GM21360 (cell line): Measurements from ENCODE around the gene FOXP1.

Experiments used
- ATAC-seq: cut with Tn5 transposase; IDR thresholded peaks from one replicate; pipeline ENCODE4 v1.9.1; 2021; ENCODE audit warnings: mild to moderate bottlenecking, moderate library complexity; ENCODE audit not compliant: unreplicated experiment

The FOXP1 gene

GRCh38 chr3:71433631-71434030, 149.9 kb downstream of the FOXP1 start:
- ATAC-seq: no peak

DNA sequence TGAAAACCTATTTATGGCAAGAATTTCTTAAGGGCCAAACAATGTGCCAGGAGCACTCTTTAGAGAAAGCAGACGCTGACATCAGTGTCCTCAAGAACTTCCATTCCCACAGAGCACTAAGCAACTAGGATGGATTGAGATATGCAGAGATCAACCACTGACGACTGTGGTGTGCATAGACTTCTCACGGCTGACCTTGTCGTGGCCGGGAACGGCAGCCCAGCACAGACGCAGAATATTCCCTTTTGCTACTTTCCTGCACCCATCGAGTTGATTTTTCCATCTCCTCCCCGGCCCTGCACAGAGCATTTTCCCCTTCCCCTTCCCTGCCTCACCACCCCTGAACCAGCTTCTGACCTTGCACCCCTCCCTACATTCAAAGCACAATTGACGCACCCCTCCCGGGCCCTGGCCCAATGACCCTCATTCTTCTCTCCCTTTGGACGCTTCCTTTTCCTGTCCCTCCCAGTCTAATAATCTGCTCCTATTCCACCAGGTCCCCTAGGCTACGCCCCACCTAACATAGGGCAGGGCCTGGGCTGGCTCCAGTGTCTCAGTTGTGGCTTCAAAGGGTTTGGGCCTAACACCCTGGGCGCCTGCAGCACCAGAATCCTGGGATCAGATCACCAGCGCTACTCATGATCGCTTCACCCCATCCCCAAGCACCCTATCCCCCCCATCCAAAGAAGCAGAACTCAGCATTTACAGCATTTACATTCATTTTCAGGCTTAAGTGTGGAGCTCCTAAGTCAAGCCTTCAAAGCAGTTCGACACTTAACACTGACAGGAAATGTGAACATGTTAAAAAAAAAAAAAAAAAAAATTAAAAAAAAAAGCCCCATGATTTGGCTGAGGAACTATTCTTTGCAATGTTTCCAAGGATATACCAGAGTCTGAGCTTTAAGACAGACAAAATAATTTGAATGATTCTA, 151.2 kb downstream of the FOXP1 start:
- no peak for ATAC-seq

DNA sequence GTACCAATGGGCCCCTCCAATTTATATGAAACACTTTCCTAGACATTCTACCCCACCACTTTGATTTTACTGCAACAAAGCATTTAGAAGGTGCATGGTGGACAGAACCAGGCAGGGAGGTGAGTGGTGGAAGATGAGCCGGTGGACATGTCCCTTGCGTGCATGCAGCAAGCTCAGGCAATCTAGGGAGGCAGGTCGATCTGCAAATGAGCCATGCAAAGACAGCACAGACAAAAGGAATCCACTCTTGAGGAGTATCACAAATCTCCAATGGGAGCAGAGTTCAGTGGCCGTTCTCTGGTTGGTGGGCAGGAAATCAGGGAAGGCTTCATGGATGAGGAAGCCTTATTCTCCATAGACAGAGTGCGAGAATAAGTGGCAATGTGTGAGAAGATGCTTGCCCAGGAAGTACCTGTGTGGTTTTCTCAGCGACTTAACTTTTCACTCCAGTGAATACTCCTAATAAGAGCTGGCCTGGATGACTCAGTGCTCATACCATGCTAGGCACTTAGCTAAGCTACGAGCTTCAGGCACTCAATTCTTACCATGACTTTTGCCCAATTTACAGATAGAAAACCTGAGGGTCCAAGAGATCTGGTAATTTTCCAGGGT, 152.5 kb downstream of the FOXP1 start:
- no peak for ATAC-seq

GRCh38 chr3:71429597-71429988, 153.9 kb downstream of the FOXP1 start:
- ATAC-seq: no peak

- no peak for ATAC-seq
These were observed 154.5 kb downstream of the FOXP1 start for GRCh38 chr3:71428841-71429596.

DNA sequence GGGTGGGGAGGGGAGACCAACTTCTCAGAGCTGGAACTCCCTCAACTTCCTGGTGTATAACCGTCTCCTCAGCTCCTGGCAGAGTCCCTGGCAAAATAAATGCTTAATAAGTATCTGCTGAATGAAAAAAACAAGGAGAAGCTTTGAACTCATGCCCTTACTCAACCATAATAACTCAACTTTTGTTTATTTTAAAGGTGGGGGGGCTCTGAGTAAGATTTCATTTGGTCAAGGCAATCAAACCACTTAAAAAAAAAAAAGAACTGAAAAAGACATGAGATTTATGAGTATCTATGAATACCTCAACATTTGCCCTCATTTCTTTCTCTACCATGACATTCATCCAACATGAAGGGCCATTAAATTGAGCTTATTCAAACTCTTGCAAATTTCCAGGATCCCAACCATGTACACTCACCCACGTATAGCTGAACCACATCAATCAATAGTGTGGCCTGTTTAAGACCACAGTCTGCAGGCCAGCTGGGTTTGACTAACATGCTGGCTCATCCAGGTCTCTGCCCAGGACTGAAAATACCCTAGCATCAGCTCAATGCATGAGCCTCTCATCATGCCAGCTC, 157.9 kb downstream of the FOXP1 start:
- ATAC-seq: no peak

GRCh38 chr3:71423151-71423906, 160.2 kb downstream of the FOXP1 start:
- no peak for ATAC-seq

GRCh38 chr3:71421820-71422566, 161.5 kb downstream of the FOXP1 start:
- peak; percentile 90 for ATAC-seq

DNA sequence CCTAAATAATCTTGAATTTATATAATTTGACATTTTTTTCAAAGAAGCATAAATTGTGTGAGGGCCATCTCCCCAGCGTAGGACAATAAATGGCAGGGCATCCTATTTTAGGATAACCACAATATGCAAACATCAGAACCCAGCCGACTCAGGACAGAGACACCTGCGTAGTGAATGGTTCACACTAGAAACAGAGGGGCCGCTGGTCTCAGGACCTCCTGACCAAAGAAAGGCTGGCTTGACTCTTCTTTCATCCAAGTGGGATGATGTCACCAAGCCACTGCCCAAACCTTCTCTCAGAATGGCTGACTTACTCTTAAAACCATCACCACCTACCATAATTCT, 162.1 kb downstream of the FOXP1 start:
- ATAC-seq: peak; percentile 34

GRCh38 chr3:71419369-71419768, 164.2 kb downstream of the FOXP1 start:
- ATAC-seq: no peak

DNA sequence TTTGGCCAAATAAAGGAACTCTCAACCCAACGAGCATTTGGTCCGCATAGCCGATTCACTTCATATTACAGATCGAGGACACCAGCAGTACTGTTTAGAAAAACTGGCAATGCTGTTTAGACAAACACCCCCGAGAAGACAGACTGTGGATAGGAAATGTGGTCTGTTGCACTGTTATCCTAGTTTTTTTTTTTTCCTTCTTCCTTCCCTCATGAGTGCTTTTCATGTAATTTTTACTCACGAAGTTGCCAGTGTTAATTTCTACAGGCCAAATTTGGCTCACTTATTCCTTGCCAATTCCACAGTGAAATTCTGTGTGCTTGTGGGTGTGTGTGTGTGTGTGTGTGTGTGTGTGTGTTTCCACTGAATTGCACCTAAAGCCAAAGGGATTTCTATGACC, 165.7 kb downstream of the FOXP1 start:
- no peak for ATAC-seq

DNA sequence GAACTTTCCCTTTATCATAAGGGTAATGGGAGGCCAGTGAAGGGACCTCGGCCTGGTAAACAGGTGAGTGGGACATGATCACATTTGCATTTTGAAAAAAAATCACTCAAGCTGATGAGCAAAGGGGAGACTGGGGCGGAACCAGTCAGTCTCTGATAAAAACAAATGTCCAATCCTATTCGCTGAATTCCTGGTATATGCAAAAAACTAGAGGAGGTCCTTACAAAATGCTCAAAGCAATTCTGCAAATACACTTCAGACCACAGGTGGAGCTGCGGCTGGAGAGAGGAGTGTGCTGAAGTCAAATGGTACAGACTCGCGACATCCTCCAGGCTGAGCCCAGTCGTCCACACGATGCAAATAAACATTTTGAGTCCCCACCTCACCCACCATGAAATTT, 166.7 kb downstream of the FOXP1 start:
- no peak for ATAC-seq

DNA sequence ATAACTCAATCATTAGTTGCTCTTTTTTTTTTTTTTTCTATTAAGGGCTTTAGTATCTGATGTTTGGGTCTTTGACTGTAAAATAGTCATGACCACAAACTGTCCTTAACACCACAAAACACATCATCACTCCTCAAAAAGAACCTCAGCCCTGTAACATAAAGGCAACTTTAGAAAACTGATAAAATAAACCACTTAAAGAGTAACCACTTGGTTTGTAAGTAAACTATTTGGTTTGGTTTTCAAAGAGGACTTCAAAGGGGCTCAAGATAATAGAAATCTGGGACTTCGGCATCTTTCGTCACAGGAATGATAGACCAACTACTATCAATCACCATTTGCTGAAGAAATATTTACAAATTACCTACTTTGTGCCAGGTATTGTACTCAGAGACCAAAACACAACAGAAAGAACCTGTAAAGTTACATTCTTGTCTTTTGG, 167.8 kb downstream of the FOXP1 start:
- no peak for ATAC-seq

- ATAC-seq: no peak
These were observed 169.2 kb downstream of the FOXP1 start for GRCh38 chr3:71414189-71414927.

GRCh38 chr3:71413572-71413971, 170.0 kb downstream of the FOXP1 start:
- no peak for ATAC-seq

- ATAC-seq: no peak
These were observed 174.2 kb downstream of the FOXP1 start for GRCh38 chr3:71409352-71409751.

GRCh38 chr3:71408903-71409302, 174.6 kb downstream of the FOXP1 start:
- no peak for ATAC-seq

GRCh38 chr3:71407823-71408222, 175.7 kb downstream of the FOXP1 start:
- no peak for ATAC-seq
